GM04504 (cell line): ENCODE results near the gene FAM161B.
A peak's percentile ranks its signal among the peaks of the same experiment; 100 is the strongest.
"Not testable (repeated sequence)": the region's sequence is repeated elsewhere in the genome, so short reads cannot be mapped to it uniquely, and the experiment has no call there.

Experiments
- DNase-seq: peaks from one replicate; pipeline ENCODE4 v3.0.0-alpha.2; 2012; ENCODE audit warnings: low read depth

FAM161B gene, protein sequence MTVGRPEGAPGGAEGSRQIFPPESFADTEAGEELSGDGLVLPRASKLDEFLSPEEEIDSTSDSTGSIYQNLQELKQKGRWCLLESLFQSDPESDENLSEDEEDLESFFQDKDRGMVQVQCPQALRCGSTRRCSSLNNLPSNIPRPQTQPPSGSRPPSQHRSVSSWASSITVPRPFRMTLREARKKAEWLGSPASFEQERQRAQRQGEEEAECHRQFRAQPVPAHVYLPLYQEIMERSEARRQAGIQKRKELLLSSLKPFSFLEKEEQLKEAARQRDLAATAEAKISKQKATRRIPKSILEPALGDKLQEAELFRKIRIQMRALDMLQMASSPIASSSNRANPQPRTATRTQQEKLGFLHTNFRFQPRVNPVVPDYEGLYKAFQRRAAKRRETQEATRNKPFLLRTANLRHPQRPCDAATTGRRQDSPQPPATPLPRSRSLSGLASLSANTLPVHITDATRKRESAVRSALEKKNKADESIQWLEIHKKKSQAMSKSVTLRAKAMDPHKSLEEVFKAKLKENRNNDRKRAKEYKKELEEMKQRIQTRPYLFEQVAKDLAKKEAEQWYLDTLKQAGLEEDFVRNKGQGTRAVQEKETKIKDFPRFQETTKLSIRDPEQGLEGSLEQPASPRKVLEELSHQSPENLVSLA

DNA sequence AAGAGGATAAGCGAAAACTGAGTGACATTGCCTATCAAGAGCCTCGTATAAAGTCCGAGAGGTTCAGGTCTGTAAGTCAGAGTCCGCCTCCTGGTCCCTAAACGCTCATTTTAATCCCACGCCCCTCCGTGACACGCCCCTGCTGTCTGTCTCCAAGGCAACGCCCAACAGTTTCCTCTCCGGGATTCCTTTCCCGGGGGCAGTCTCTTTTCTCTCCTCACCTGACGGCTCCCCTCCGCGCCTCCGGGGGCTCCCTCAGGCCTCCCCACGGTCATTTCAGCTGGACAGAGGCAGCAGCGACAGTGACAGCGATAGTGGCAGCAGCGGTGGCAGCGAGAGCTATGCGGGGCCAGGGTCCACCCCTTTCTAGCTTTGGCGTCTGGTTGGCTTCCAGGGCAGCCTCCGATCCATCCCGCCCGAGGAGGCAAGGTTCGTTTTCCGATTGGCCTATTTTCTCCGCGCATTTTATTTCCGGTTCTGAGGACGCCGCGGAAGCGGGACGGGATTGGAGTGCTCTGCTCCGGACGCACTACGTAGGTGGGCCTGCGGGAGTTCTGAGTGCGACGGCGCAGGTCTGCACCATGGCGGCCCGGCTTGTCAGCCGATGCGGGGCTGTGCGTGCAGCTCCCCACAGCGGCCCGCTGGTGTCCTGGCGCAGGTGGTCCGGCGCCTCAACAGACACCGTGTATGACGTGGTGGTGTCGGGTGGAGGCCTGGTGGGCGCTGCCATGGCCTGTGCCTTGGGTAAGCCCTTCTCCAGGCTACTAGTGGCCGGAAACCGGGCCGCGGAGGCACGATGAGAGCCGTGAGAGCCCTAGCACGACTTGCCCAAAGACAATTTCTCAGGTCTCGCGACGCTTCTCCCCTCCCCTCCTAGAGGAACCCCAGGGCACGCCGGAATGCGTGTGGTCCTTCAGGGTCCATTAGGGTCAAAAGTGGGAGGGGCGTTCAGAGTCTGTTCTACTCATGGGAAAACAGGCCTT is at the start of gene FAM161B, which contains the start of gene COQ6:
FAM161B (minus strand) TSS at position 343 of the 983 bp plus-strand sequence; CDS start at position 275, 68 bp downstream.
COQ6 (plus strand) TSS at position 551 of the 983 bp plus-strand sequence; CDS start at position 582, 31 bp downstream.
- DNase-seq, result peak; percentile 95

DNA sequence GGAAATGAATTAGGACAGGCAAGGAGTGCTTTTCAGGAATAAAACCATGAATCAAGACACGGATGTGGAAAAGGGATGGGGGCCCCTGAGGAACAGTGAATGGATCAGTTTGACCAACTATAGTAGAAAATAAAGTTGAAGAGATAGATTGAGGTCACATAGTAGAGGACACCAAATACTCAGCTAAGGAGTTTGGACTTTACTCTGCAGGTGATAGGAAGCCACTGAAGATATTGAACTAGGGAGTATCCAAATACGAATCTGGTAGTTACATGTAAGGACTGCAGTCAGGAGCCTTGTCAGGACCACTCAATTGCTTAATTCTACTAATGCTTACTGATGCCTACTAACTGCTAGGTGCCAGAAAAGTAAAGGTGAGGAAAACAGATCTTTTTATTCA is 48.8 kb upstream of the FAM161B start:
- no peak for DNase-seq

DNA sequence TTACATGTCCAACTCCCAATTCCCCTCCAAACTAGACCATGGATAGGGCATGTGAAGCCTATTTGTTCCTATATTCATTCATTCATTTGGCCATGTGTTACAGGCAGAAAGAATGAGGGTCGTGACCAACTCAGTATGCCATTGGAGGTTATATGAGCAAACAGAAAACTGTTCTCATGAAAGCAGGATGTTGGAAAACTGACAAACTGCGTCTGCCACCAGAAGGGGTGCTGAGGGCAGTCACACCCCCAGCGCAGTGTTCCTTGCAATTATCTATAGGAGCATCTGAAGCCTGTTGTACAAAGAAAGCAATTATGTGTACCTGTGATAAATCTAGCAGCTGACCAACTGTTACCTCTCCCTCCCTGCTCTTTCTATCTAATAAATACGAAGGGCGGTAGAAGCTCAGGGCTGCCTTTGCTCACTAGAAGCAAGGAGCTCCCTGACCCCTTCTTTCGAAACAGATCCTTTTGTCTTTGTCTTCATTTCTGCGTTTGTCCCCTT is 48.1 kb upstream of the FAM161B start:
- no peak for DNase-seq

DNA sequence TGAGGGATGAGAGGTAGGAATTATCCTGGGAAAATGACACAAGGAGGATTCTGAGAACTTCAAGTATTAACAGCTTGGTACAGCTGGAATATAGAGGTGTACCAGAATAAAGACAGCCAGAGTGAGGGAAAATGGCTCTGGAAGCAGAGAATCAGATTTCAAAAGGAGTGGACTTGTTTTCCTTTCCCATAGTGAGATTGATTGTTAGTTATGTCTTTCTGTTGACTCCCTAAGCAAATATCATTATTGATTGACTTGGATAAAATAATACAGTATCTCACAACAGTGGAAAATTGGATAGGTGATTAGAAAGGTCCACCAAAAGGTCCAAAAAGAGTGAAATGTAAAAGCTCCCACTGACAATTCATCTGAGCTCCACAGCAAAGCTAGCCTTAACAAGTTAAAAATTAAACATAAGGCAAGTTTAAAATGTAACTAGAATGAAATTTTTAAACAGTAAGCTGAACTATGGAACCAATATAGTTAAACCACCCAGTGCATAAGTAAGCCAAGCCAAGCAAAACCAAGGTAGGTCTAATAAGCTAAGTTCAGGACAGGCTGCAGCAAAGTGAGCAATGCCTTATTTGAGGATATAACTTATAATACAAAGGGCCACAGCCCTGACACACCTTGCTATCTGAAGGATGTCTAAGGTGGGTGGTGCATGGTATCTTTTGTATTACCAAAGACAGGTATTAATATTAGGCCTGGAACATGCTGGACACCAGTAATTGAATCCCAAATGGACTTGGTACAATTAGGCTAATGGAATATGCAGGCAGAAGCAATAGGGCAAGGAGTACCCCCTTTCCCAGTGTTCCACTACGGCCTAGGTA is 47.4 kb upstream of the FAM161B start:
- no peak for DNase-seq

DNA sequence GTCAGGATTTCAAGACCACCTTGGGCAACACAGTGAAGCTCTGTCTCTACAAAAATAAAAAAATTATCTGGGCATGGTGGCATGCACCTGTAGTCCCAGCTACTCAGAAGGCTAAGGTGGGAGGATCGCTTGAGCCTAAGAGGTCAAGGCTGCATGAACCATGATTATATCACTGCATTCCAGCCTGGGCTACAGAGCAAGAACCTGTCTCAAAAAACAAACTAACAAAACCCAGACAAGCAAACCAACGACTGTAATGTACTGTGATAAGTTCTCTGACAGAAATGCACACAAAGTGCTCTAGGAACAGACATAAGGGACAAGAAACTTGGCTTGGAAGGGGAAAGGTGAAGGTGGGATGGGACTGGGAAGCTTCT is 46.8 kb upstream of the FAM161B start:
- DNase-seq, result no peak

DNA sequence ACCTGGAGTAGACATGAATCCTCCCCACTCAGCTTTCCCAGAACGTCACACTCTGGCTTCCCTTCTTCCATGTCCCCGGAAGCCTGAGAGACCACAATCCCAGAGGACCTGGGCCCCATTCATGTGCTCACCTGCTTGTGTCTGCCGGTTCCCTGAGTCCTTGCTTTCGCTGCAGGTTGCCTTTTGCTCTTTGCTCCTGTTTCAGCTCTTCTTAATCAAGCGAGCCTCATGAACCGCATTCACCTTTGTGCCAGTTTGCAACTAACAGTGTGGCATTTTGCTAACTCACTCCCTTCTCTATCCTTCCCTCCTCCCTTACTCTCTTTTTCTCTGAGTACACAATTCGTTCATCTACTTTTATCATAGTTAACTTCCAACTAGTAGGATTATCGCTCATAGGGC is 46.1 kb upstream of the FAM161B start:
- DNase-seq, result no peak

DNA sequence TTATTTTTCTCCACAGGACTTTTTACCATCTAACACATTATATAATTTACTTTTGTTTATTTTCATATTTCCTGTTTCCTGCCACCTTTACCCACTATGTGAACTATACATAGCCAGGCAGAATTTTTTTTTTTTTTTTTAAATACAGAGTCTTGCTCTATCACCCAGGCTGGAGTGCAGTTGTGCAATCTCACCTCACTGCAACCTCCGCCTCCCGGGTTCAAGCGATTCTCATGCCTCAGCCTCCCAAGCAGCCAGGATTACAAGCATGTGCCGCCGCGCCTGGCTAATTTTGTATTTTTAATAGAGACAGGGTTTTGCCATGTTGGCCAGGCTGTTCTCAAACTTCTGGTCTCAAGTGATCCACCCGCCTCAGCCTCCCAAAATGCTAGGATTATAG is 45.0 kb upstream of the FAM161B start:
- DNase-seq, result not testable (repeated sequence)

DNA sequence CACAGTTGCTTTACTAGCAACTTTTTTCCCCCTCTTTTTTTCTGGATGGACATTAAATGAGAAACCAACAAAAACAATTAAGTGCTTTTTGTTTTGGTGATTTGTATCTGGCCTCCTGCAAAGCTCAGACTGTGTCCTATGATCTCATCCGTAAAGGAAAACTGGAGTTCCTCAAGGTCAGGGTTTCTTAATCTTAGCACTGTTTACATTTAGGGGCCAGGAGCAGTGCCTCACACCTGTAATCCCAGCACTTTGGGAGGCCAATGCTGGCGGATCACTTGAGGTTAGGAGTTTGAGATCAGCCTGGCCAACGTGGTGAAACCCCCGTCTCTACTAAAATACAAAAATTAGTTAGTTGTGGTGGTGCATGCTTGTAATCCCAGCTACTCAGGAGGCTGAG is 41.2 kb upstream of the FAM161B start:
- no peak for DNase-seq

DNA sequence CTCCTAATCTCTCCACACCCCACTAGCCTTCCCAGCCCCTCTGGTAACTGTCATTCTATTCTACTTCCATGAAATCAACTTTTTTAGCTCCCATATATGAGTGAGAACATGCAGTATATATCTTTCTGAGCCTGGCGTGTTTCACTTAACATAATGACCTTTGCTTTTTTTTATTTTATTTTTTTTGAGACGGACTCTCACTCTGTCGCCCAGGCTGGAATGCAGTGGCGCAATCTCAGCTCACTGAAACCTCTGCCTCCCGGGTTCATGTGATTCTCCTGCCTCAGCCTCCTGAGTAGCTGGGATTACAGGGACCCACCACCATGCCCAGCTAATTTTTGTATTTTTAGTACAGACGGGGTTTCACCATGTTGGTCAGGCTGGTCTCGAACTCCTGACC is 38.8 kb upstream of the FAM161B start:
- not testable (repeated sequence) for DNase-seq

DNA sequence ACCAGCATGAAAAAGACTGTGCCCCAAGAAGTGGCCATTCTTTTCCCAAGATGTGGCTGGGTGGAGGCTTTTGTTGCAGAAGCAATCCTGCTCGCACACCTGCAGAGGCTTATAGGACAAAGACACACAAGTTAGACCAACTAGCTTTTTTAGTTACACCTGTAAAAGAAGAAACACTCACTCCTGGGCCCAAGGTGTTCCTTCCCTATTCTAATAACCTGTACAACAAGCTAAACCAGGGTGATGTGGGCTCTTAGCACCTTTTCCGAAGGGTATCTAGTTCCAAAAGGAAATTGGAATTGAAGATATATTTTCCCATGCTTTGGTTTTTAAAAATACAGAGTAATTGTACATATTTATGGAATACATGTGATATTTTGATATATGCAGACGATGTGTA is 38.2 kb upstream of the FAM161B start:
- no peak for DNase-seq

DNA sequence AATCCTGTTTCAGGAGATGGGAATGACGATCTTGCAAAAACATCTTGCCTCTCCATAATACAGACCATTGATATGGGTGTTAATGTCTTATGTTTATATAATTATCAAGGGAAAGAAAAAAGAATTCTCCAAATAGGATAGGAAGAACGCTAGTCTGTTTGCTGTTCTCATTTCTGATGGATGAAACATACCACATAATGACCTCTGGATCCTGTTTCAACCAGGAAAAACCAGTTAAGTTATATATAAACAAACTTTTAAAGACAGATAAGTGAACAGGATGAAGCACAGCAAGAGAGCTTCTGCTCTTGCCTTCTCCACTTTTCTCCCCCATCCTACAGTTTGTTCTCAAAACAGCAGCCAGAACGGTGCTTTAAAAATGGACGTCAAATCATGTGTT is 28.0 kb upstream of the FAM161B start:
- DNase-seq, result no peak

DNA sequence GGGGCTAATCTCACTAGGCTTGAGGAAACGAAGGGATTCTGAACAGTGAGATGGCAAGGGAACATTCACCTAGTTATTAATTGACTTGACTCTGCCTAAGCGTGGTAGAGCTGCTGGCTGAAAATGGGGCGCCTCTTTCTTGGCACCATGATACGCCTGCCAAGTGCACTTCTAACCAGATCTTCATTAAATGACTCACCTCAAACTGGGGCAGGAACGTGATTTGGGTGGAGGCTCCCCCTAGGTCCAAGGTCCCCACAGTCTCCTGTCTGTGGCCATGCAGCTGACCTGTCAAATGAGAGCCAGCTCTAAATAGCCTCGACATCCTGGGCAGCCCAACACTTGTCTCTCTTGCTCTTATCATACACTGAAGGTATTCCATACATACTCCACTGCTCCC is 26.2 kb upstream of the FAM161B start:
- no peak for DNase-seq

DNA sequence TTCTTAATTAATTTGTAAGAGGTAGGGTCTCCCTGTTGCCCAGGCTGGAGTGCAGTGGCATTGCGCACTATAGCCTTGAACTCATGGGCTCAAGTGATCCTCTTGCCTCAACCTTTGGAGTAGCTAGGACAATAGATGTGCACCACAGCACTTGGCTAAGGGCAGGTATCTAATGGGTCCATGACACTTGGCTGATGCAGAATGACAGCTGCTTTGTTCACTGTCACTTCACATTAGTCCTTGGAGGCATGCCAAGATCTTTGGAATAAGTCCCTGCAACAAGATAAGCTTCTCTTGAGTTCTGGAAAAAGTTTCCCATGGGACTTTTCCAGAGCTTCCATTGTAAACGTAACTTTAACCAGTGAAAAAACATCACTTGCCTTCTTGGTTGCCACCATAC is 23.6 kb upstream of the FAM161B start:
- no peak for DNase-seq

DNA sequence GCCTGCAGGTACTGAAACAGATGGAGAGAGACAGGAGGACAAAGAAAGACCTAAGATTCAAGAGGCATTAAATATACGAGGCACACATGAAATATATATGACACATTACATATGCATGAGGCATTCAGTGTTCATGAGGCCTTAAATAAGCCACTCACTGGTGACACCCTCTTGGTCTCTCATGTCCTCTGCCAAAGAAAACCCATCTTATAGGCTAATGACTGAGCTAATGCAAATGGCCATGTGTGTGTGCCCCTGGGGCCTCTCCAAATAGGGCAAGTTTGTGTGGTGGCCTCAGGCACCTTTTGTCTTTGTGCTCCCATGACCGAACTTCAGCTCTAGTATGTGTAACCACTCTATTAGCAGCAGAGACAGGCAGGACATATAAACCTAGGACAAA is 19.0 kb upstream of the FAM161B start:
- DNase-seq, result no peak

DNA sequence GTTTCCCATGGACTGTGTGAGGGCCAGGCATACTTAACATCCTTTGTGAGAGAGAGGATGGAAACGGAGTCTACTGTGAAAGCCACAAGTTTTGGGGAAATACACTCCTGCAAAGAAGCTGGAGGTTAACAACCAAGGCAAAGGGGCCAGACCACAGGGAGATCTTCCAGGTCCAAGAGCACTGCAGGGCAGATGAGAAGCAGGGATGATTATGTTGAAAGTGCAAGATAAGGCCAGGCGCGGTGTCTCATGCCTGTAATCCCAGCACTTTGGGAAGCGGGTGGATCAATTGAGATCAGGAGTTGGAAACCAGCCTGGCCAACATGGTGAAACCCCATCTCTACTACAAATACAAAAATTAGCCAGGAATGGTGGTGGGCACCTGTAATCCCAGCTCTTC is 15.3 kb upstream of the FAM161B start:
- DNase-seq, result no peak

DNA sequence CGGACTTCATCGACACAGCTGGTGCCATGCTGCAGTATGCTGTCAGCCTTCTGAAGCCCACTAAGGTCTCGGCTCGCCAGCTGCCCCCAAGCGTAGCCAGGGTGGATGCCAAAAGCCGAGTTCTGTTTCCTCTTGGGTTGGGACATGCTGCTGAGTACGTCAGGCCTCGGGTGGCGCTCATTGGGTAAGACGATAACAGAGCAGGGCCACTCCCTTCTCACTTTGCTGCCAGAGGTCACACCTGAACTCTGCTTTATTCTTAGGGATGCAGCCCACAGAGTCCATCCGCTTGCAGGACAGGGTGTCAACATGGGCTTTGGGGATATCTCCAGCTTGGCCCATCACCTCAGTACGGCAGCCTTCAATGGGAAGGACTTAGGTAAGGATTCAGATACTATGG is 11.3 kb upstream of the FAM161B start:
- no peak for DNase-seq

DNA sequence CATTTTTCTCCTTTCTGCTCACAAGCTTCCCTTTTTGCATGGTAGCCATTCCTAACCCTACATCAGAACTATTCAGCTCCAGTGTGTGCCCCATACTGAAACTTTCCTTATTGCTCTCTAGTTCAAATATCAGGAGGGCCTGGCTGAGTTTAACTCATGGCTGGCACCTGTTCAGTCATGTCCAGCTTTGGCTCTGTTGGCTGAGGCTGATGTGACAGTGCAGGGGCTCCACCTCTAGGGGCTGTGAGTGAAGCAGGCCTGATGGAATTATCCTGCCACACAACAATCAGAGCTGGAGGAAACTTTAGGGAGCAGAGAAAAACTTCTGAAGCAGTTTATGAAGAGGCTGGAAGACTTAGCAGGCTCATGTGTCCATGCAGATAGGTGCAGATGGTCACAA is 8.7 kb upstream of the FAM161B start:
- DNase-seq, result no peak

DNA sequence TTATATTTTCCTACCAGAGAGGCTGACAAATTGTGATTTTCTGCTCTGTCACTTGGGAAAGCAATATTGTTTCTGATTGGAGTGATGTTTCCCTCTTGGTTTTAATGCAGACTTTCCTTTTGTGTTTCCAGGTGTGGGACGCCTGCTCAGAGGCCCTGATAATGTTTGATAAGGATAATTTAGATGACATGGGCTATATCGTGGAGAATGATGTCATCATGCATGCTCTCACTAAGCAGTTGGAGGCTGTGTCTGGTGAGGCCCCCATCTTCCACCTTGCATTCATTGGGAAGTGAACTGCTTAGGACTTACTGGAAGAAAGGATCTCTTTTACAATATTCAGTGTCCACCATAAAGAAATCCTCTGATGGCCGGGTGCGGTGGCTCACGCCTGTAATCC is 5.8 kb upstream of the FAM161B start:
- no peak for DNase-seq

DNA sequence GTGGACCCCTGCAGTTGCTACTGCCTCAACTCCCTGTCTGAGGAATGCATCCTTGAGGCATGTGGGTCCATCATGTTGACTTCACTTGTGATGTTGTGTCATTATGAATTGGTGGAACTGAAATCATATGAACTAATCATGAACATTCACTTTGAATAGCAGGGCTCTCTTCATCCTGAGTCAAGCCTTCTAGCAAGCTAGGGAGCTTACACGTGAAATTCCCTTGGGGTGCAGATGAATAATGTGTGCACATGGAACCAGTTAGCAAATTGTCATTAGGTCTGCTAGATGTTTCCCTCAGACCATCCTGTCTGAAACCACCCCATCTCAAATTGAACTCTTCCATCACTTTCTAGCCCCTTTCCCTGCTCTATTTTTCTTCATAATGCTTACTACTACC is 3.8 kb upstream of the FAM161B start:
- DNase-seq, result no peak

DNA sequence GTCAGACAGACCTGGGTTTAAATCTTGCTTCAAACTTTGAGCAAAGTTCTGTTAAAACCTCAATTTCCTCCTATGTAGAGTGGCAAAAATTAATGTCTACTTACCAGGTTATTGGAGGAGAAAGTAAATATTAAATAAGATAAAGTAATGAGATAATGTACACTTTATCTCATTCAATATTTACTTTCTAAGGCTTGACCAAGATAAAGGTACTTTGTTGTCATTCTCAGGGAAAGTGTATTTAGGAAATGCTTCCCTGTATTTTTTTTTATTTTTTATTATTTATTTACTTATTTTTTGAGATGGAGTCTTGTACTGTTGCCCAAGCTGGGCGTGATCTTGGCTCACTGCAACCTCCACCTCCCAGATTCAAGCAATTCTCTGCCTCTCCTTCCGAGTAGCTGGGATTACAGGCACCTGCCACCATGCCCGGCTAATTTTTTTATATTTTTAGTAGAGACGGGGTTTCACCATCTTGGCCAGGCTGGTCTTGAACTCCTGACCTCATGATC is 4.7 kb downstream of the FAM161B start:
- no peak for DNase-seq
